HepG2 (cell line): ENCODE measurements around the gene KCTD14. TPM values are rescaled to one million over a fixed set of nuclear protein-coding genes. Genes with fewer than 3 reads are reported as not detected.

Experiments
- CBX2 ChIP-seq, 2 experiments: fragments of 200-600 bp in 1 of 2; sonication (generic); formaldehyde crosslinking in 1 of 2; IDR thresholded peaks; 2 replicates each; pipeline versions ENCODE4 v1.7.0 to v1.8.1; 2018 to 2022; ENCODE audit warnings: low read depth in 2 of 2, low read length in 1 of 2, mild to moderate bottlenecking in 1 of 2, missing genetic modification reagents in 1 of 2
- FOXA1 ChIP-seq, 2 experiments: fragments of 450-650 bp in 1 of 2; sonication (generic) in 1 of 2; formaldehyde crosslinking in 1 of 2; IDR thresholded peaks; 2 replicates each; pipeline versions ENCODE4 v1.4.0 to v1.6.1; 2016 to 2020; ENCODE audit warnings: missing genetic modification reagents in 1 of 2
- FOXJ3 ChIP-seq: sonication (generic); formaldehyde crosslinking; IDR thresholded peaks from 2 replicates; pipeline ENCODE4 v1.4.0; 2020; ENCODE audit warnings: missing genetic modification reagents, mild to moderate bottlenecking, borderline replicate concordance
- GABPB1 ChIP-seq: IDR thresholded peaks from 2 replicates; pipeline ENCODE4 v1.6.1; 2016; ENCODE audit warnings: mild to moderate bottlenecking, missing genetic modification reagents, moderate library complexity, missing compliant biosample characterization
- GPN1 ChIP-seq: sonication (generic); formaldehyde crosslinking; IDR thresholded peaks from 2 replicates; pipeline ENCODE4 v1.5.1; 2020; ENCODE audit warnings: missing genetic modification reagents, borderline replicate concordance
- GTF2F1 ChIP-seq: fragments of 150-350 bp; IDR thresholded peaks from 2 replicates; pipeline ENCODE4 v1.6.1; 2014; ENCODE audit warnings: low read length
- JUNB ChIP-seq: sonication (generic); formaldehyde crosslinking; IDR thresholded peaks from 2 replicates; pipeline ENCODE4 v1.8.0; 2022; ENCODE audit warnings: missing genetic modification reagents, mild to moderate bottlenecking, borderline replicate concordance
- KDM2A ChIP-seq: sonication (generic); formaldehyde crosslinking; IDR thresholded peaks from 2 replicates; pipeline ENCODE4 v1.4.0; 2020; ENCODE audit warnings: low read depth, missing genetic modification reagents, borderline replicate concordance
- KLF11 ChIP-seq: IDR thresholded peaks from 2 replicates; pipeline ENCODE4 v1.6.1; 2016; ENCODE audit warnings: missing compliant biosample characterization
- PCBP1 ChIP-seq: fragments of 200-400 bp; formaldehyde crosslinking; IDR thresholded peaks from 2 replicates; pipeline ENCODE4 v1.6.1; 2017; ENCODE audit warnings: mild to moderate bottlenecking, low read depth, low read length, borderline replicate concordance
- PLRG1 ChIP-seq: fragments of 450-650 bp; conservative IDR thresholded peaks from 2 replicates; pipeline ENCODE4 v1.6.1; 2016
- RARG ChIP-seq: sonication (generic); formaldehyde crosslinking; IDR thresholded peaks from 2 replicates; pipeline ENCODE4 v1.4.0; 2020; ENCODE audit warnings: low read depth, mild to moderate bottlenecking, missing genetic modification reagents
- SIX1 ChIP-seq: sonication (generic); formaldehyde crosslinking; IDR thresholded peaks from 2 replicates; pipeline ENCODE4 v1.4.0; 2020; ENCODE audit warnings: missing genetic modification reagents, borderline replicate concordance
- SP5 ChIP-seq: IDR thresholded peaks from 2 replicates; pipeline ENCODE4 v1.6.1; 2016; ENCODE audit warnings: low read depth, borderline replicate concordance
- SRF ChIP-seq: IDR thresholded peaks from 2 replicates; pipeline ENCODE4 v1.6.1; 2011; ENCODE audit warnings: mild to moderate bottlenecking, low read depth, low read length, moderate library complexity
- TBP ChIP-seq: sonication (generic); formaldehyde crosslinking; IDR thresholded peaks from 2 replicates; pipeline ENCODE4 v1.5.0; 2020; ENCODE audit warnings: missing genetic modification reagents
- ZFP36 ChIP-seq: fragments of 150-350 bp; IDR thresholded peaks from 2 replicates; pipeline ENCODE4 v1.6.1; 2018; ENCODE audit warnings: borderline replicate concordance, low read length, low read depth; ENCODE audit not compliant: partially characterized antibody
- ZNF367 ChIP-seq: sonication (generic); formaldehyde crosslinking; IDR thresholded peaks from 2 replicates; pipeline ENCODE4 v1.4.0; 2020; ENCODE audit warnings: missing genetic modification reagents, borderline replicate concordance
- ZNF577 ChIP-seq: sonication (generic); formaldehyde crosslinking; IDR thresholded peaks from 2 replicates; pipeline ENCODE4 v1.4.0; 2020; ENCODE audit warnings: mild to moderate bottlenecking, low read depth, missing genetic modification reagents, borderline replicate concordance
- ZNF605 ChIP-seq: sonication (generic); formaldehyde crosslinking; IDR thresholded peaks from 2 replicates; pipeline ENCODE4 v1.8.0; 2022; ENCODE audit warnings: mild to moderate bottlenecking, missing genetic modification reagents
- ZNF644 ChIP-seq: IDR thresholded peaks from 2 replicates; pipeline ENCODE4 v1.6.1; 2016; ENCODE audit warnings: low read depth
- ZNF703 ChIP-seq: sonication (generic); formaldehyde crosslinking; IDR thresholded peaks from 2 replicates; pipeline ENCODE4 v1.5.1; 2020; ENCODE audit warnings: missing genetic modification reagents, mild to moderate bottlenecking, moderate library complexity, borderline replicate concordance
- ZNF746 ChIP-seq: sonication (generic); formaldehyde crosslinking; IDR thresholded peaks from 2 replicates; pipeline ENCODE4 v1.8.0; 2022; ENCODE audit warnings: mild to moderate bottlenecking, missing genetic modification reagents
- ZNF781 ChIP-seq: sonication (generic); formaldehyde crosslinking; IDR thresholded peaks from 2 replicates; pipeline ENCODE4 v1.5.1; 2020; ENCODE audit warnings: borderline replicate concordance, mild to moderate bottlenecking, missing genetic modification reagents; ENCODE audit errors: not compliant biosample characterization
- polyA plus RNA-seq, 8 experiments: library from polyadenylated mRNA; depleted of rRNA in 3 of 8; stranded (reverse) in 7 of 8; unstranded in 1 of 8; fragments of >200 nt; fragmentation: Illumina TruSeq in 4 of 8; extraction: Trizol in 4 of 8; gene quantifications; 2 replicates each; pipeline versions ENCODE4 v1.2.1 to v1.2.3, GENCODE V29; 2011 to 2016; ENCODE audit warnings: low read depth in 4 of 8, missing spikeins in 1 of 8, mixed read lengths in 1 of 8; ENCODE audit not compliant: insufficient read depth in 1 of 8
- total RNA-seq, 5 experiments: library from RNA; depleted of rRNA; stranded (reverse); fragments of >200 nt; fragmentation: Illumina TruSeq; extraction: Trizol; gene quantifications; 2 replicates each; pipeline ENCODE4 v1.2.3, GENCODE V29; 2016; ENCODE audit warnings: low read depth in 1 of 5
- TF ChIP-seq, protein P1 (sequence below): IDR thresholded peaks from 2 replicates; pipeline ENCODE4 v1.6.1; 2016
- TF ChIP-seq, protein P2 (sequence below): IDR thresholded peaks from 2 replicates; pipeline ENCODE4 v1.6.1; 2016; ENCODE audit warnings: missing genetic modification reagents, missing compliant biosample characterization
- TF ChIP-seq, protein P3 (sequence below): sonication (generic); formaldehyde crosslinking; IDR thresholded peaks from 2 replicates; pipeline ENCODE4 v1.5.0; 2020; ENCODE audit warnings: missing genetic modification reagents
- TF ChIP-seq, protein P4 (sequence below): sonication (generic); formaldehyde crosslinking; IDR thresholded peaks from 2 replicates; pipeline ENCODE4 v1.4.0; 2020; ENCODE audit warnings: missing genetic modification reagents, borderline replicate concordance

KCTD14 gene
- total and polyA plus RNA-seq, 2 of the 13 experiments (the other 11 are each of a cell fraction or from before 2014, with no cell fraction given) = 10.3 to 15.6 TPM

DNA sequence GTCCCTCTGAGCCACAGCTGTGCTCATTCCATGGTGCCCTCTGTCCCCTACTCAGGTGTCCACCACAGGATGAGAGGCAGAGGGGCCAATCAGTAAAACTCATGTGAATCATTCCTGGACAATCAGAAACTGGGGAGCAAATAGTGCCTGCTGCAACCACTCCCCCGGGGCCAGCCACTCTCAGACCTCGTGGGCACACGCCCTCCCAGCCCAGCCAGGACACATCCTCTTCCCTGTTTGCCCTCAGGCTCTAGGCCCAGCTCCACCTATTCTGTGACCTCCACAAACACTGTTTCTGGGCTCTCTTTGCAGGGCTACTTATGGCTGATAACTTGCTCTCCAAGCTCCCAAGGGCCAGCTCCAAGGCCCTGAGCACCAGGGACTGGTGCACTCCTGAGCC lies 14.0 kb upstream of the KCTD14 start (continued):
- TF ChIP-seq PCBP1 (no peak), ZNF605 (CRISPR knock-in tag) (no peak), ZNF746 (CRISPR knock-in tag) (no peak), GABPB1 (0 out of 2 replicates have a peak, but pooled peaks have one; percentile 28), ZNF703 (no peak), RARG (CRISPR knock-in tag) (no peak), ZNF577 (CRISPR knock-in tag) (no peak), GPN1 (CRISPR knock-in tag) (no peak), SIX1 (CRISPR knock-in tag) (no peak), ZFP36 (no peak), KLF11 (CRISPR knock-in tag) (no peak), ZNF781 (CRISPR knock-in tag) (no peak), PLRG1 (no peak), ZNF367 (no peak), FOXJ3 (CRISPR knock-in tag) (no peak), CBX2 (IDR thresholded peaks at IDR 0.05; ENCODE audit: low read depth, low read length) (no peak), CBX2 (CRISPR knock-in tag; IDR thresholded peaks at IDR 0.05; ENCODE audit: low read depth) (no peak), SP5 (peak; percentile 19; the same call in 1 of the 2 replicates), JUNB (CRISPR knock-in tag) (no peak), FOXA1 (IDR thresholded peaks at IDR 0.05) (no peak), FOXA1 (CRISPR knock-in tag; IDR thresholded peaks at IDR 0.05) (no peak), SRF (no peak), ZNF644 (CRISPR knock-in tag) (no peak), GTF2F1 (no peak), TBP (CRISPR knock-in tag) (no peak), KDM2A (CRISPR knock-in tag) (no peak)
- TF ChIP-seq, protein P1, sequence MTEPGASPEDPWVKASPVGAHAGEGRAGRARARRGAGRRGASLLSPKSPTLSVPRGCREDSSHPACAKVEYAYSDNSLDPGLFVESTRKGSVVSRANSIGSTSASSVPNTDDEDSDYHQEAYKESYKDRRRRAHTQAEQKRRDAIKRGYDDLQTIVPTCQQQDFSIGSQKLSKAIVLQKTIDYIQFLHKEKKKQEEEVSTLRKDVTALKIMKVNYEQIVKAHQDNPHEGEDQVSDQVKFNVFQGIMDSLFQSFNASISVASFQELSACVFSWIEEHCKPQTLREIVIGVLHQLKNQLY (CRISPR knock-in tag) = 0 out of 2 replicates have a peak, but pooled peaks have one; percentile 69
- TF ChIP-seq, protein P2, sequence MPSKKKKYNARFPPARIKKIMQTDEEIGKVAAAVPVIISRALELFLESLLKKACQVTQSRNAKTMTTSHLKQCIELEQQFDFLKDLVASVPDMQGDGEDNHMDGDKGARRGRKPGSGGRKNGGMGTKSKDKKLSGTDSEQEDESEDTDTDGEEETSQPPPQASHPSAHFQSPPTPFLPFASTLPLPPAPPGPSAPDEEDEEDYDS (CRISPR knock-in tag) = no peak
- TF ChIP-seq, protein P3, sequence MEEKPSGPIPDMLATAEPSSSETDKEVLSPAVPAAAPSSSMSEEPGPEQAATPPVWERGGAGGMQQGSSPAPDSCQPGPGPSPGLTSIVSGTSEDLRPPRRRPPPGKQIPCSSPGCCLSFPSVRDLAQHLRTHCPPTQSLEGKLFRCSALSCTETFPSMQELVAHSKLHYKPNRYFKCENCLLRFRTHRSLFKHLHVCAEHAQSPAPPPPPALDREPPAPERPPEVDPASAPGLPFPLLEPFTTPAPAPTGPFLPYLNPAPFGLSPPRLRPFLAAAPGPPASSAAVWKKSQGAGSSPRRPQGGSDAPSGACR (CRISPR knock-in tag) = no peak
- TF ChIP-seq, protein P4, sequence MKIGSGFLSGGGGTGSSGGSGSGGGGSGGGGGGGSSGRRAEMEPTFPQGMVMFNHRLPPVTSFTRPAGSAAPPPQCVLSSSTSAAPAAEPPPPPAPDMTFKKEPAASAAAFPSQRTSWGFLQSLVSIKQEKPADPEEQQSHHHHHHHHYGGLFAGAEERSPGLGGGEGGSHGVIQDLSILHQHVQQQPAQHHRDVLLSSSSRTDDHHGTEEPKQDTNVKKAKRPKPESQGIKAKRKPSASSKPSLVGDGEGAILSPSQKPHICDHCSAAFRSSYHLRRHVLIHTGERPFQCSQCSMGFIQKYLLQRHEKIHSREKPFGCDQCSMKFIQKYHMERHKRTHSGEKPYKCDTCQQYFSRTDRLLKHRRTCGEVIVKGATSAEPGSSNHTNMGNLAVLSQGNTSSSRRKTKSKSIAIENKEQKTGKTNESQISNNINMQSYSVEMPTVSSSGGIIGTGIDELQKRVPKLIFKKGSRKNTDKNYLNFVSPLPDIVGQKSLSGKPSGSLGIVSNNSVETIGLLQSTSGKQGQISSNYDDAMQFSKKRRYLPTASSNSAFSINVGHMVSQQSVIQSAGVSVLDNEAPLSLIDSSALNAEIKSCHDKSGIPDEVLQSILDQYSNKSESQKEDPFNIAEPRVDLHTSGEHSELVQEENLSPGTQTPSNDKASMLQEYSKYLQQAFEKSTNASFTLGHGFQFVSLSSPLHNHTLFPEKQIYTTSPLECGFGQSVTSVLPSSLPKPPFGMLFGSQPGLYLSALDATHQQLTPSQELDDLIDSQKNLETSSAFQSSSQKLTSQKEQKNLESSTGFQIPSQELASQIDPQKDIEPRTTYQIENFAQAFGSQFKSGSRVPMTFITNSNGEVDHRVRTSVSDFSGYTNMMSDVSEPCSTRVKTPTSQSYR (CRISPR knock-in tag) = no peak
